Suprapubic skin (tissue), 4 donors: ENCODE results near the gene TARBP1. TPM values are rescaled to one million over a fixed set of nuclear protein-coding genes. Genes with fewer than 3 reads are reported as not detected.

ENCODE experiments used
- DNase-seq, 2 donors: peaks; one replicate each; pipeline ENCODE4 v3.0.0-alpha.2; 2019; ENCODE audit warnings: low spot score in 2 of 2
- H3K27ac ChIP-seq: fragments of 200-600 bp; sonication (generic); one replicate; pipeline ENCODE4 v1.5.1; 2019
- H3K27me3 ChIP-seq: fragments of 200-600 bp; sonication (generic); one replicate; pipeline ENCODE4 v1.5.1; 2019
- H3K36me3 ChIP-seq: fragments of 200-600 bp; sonication (generic); one replicate; pipeline ENCODE4 v1.5.1; 2019
- H3K4me1 ChIP-seq: fragments of 200-600 bp; sonication (generic); one replicate; pipeline ENCODE4 v1.5.1; 2019
- H3K4me3 ChIP-seq: fragments of 200-600 bp; sonication (generic); one replicate; pipeline ENCODE4 v1.5.1; 2019; ENCODE audit warnings: mild to moderate bottlenecking
- H3K9me3 ChIP-seq: fragments of 200-600 bp; sonication (generic); one replicate; pipeline ENCODE4 v1.5.1; 2019
- CTCF ChIP-seq, 2 donors: fragments of 200-600 bp in 1 of 2; fragments of 450-650 bp in 1 of 2; sonication (generic) in 1 of 2; IDR thresholded peaks; one replicate each; pipeline ENCODE4 v1.5.1; 2016 to 2019; ENCODE audit warnings: antibody characterized with exemption in 2 of 2, mild to moderate bottlenecking in 1 of 2, moderate library complexity in 1 of 2
- EP300 ChIP-seq: sonication (generic); formaldehyde crosslinking; IDR thresholded peaks from one replicate; pipeline ENCODE4 v1.6.1; 2017; ENCODE audit warnings: antibody characterized with exemption
- POLR2A ChIP-seq, 2 donors: fragments of 450-650 bp; IDR thresholded peaks; one replicate each; pipeline ENCODE4 v1.6.1; 2017; ENCODE audit warnings: antibody characterized with exemption in 2 of 2, mild to moderate bottlenecking in 2 of 2, moderate library complexity in 2 of 2
- POLR2AphosphoS5 ChIP-seq, 3 donors: sonication (generic); formaldehyde crosslinking; IDR thresholded peaks; one replicate each; pipeline ENCODE4 v1.6.1; 2017; ENCODE audit warnings: antibody characterized with exemption in 3 of 3
- WGBS: methylation state at CpG from one replicate; pipeline ENCODE4 v1.1.5; 2018; 5-methylcytosine and 5-hydroxymethylcytosine counted together
- total RNA-seq, 4 donors: library from RNA; depleted of rRNA; stranded (reverse); fragments of >200 nt; gene quantifications; one replicate each; pipeline ENCODE4 v1.1.0, GENCODE V29; 2016

TARBP1 gene
- total RNA-seq, 4 donors from 2014 or later = 21.1 to 78.2 (median 23.5) TPM

DNA sequence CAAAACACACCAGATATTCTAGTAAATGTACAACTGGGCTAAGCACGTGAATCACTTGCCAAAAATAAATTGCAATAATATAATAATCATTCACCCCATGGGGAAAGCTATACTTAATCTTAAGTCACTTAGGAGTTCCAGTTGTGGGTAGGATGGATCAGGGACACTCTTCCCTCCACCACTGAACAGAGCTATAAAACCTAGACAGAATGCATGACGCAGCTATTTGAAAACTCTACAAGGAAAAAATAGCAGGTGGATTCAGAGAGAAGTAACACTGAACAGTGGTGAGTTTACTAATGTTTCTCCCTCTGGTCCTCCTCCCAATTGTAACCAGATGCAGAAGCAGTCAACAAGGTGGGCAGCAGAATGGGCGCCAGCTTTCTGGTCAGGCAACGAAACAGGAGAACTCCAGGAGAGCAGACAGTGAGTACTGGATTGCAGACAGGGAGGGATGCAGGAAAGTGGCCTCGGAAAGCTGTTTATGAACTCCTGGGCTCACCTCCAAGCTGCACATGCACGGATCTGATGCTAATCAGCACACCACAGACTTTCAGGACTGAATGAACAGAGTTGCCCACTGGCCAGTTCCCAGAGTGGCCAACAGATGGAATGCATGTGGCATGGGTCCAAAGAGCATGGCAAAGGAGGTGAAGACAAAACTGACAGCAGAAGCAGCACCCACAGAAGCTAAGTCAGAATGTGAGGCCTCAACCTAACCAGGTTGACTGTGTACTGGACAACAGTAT, 41.4 kb downstream of the TARBP1 start:
- Histone ChIP-seq H3K4me3 (no peak overlapping the region), H3K4me1 (no peaks in the 10 kb centered on the region), H3K9me3 (no peaks in the 10 kb centered on the region), H3K27me3 (no peaks in the 10 kb centered on the region), H3K36me3 (peaks cover 29% of the 10 kb centered on the region), H3K27ac (no peak overlapping the region)
- DNase-seq = no peak
- WGBS = 85% methylated on average over 6 of the region's 6 CpGs
- TF ChIP-seq EP300 = no peak
- TF ChIP-seq POLR2AphosphoS5 (IDR thresholded peaks at IDR 0.05) = no peak
- TF ChIP-seq POLR2A (IDR thresholded peaks at IDR 0.05) = no peak
- no peak for TF ChIP-seq CTCF (IDR thresholded peaks at IDR 0.05)

- DNase-seq = no peak
- H3K36me3 ChIP-seq = peaks cover 31% of the 10 kb centered on the region
- no peak for TF ChIP-seq EP300
- TF ChIP-seq POLR2AphosphoS5 (IDR thresholded peaks at IDR 0.05) = no peak
- no peaks in the 10 kb centered on the region for H3K27me3 ChIP-seq
- H3K27ac ChIP-seq = no peak overlapping the region
- H3K4me1 ChIP-seq = no peaks in the 10 kb centered on the region
- no peaks in the 10 kb centered on the region for H3K9me3 ChIP-seq
- no peak overlapping the region for H3K4me3 ChIP-seq
- WGBS = 74% methylated on average over 8 of the region's 8 CpGs
Measured at GRCh38 chr1:234435620-234436019, 43.4 kb downstream of the TARBP1 start.

- no peak for TF ChIP-seq EP300
- TF ChIP-seq POLR2A (IDR thresholded peaks at IDR 0.05) = no peak
- no peak for TF ChIP-seq POLR2AphosphoS5 (IDR thresholded peaks at IDR 0.05)
- no peak for TF ChIP-seq CTCF (IDR thresholded peaks at IDR 0.05)
- Histone ChIP-seq H3K4me1 (no peaks in the 10 kb centered on the region), H3K27ac (no peak overlapping the region), H3K4me3 (no peak overlapping the region), H3K9me3 (no peaks in the 10 kb centered on the region), H3K27me3 (no peaks in the 10 kb centered on the region), H3K36me3 (peaks cover 34% of the 10 kb centered on the region)
- DNase-seq = no peak
- WGBS = 90% methylated on average over 2 of the region's 2 CpGs
Measured at GRCh38 chr1:234434706-234435105, 44.3 kb downstream of the TARBP1 start.

- Histone ChIP-seq H3K4me1 (no peaks in the 10 kb centered on the region), H3K27ac (no peak overlapping the region), H3K4me3 (no peak overlapping the region), H3K36me3 (peaks cover 39% of the 10 kb centered on the region), H3K9me3 (no peaks in the 10 kb centered on the region), H3K27me3 (no peaks in the 10 kb centered on the region)
- no peak for DNase-seq
- 100% methylated on average over 1 of the region's 1 CpG for WGBS
- TF ChIP-seq POLR2AphosphoS5 (IDR thresholded peaks at IDR 0.05) = no peak
- TF ChIP-seq EP300 = no peak
- no peak for TF ChIP-seq CTCF (IDR thresholded peaks at IDR 0.05)
- no peak for TF ChIP-seq POLR2A (IDR thresholded peaks at IDR 0.05)
Measured at GRCh38 chr1:234433563-234434285, 45.3 kb downstream of the TARBP1 start.

GRCh38 chr1:234431255-234431654, 47.7 kb downstream of the TARBP1 start:
- peaks cover 44% of the 10 kb centered on the region for H3K36me3 ChIP-seq
- no peaks in the 10 kb centered on the region for H3K27me3 ChIP-seq
- 88% methylated on average over 4 of the region's 4 CpGs for WGBS
- no peak for TF ChIP-seq CTCF (IDR thresholded peaks at IDR 0.05)
- no peak overlapping the region for H3K4me3 ChIP-seq
- H3K27ac ChIP-seq = no peak overlapping the region
- DNase-seq = no peak
- H3K9me3 ChIP-seq = no peaks in the 10 kb centered on the region
- no peaks in the 10 kb centered on the region for H3K4me1 ChIP-seq
